Fibroblast of mammary gland (primary cell): ENCODE data around the gene NRG3.

Experiments
- DNase-seq: peaks from one replicate; pipeline ENCODE4 v3.0.0-alpha.2; 2010; ENCODE audit warnings: low read depth
- H3K4me3 ChIP-seq: 2 replicates; pipeline ENCODE4 v1.5.1; 2011; ENCODE audit warnings: low read depth, mild to moderate bottlenecking, low read length, moderate library complexity; ENCODE audit not compliant: control insufficient read depth
- CTCF ChIP-seq: conservative IDR thresholded peaks from 2 replicates; pipeline ENCODE4 v1.5.1; 2011; ENCODE audit warnings: low read depth, low read length, inconsistent platforms; ENCODE audit not compliant: control insufficient read depth, insufficient read depth

NRG3 gene

GRCh38 chr10:82308641-82309040 is 433.6 kb downstream of the NRG3 start:
- no peak for DNase-seq
- H3K4me3 ChIP-seq: no peak overlapping the region
- no peak for TF ChIP-seq CTCF

GRCh38 chr10:82310839-82311238 is 435.8 kb downstream of the NRG3 start:
- no peak overlapping the region for H3K4me3 ChIP-seq
- no peak for TF ChIP-seq CTCF
- no peak for DNase-seq

GRCh38 chr10:82313401-82313800 is 438.4 kb downstream of the NRG3 start:
- no peak overlapping the region for H3K4me3 ChIP-seq
- no peak for DNase-seq
- no peak for TF ChIP-seq CTCF

GRCh38 chr10:82318534-82318933 is 443.5 kb downstream of the NRG3 start:
- no peak overlapping the region for H3K4me3 ChIP-seq
- DNase-seq: no peak

GRCh38 chr10:82319074-82319473 is 444.1 kb downstream of the NRG3 start:
- no peak overlapping the region for H3K4me3 ChIP-seq
- no peak for DNase-seq
- TF ChIP-seq CTCF: no peak

More at GRCh38 chr10:82318534-82318933, 443.5 kb downstream of the NRG3 start:
- TF ChIP-seq CTCF: no peak

- no peak for TF ChIP-seq CTCF
- no peak for DNase-seq
- no peak overlapping the region for H3K4me3 ChIP-seq
These were observed 444.6 kb downstream of the NRG3 start for GRCh38 chr10:82319562-82319961.

- no peak for DNase-seq
- no peak for TF ChIP-seq CTCF
These were observed 446.7 kb downstream of the NRG3 start for GRCh38 chr10:82321724-82322123.

More at GRCh38 chr10:82321724-82322123, 446.7 kb downstream of the NRG3 start:
- H3K4me3 ChIP-seq: no peak overlapping the region
